HG02970 (cell line): ENCODE measurements around the gene TBC1D22B.
"Not testable (repeated sequence)": the region's sequence is repeated elsewhere in the genome, so short reads cannot be mapped to it uniquely, and the experiment has no call there.

Source experiments
- ATAC-seq: cut with Tn5 transposase; IDR thresholded peaks from one replicate; pipeline ENCODE4 v1.9.1; 2021; ENCODE audit warnings: mild to moderate bottlenecking, moderate library complexity, moderate number of reproducible peaks; ENCODE audit not compliant: unreplicated experiment, low FRiP score

TBC1D22B gene

GRCh38 chr6:37317312-37318038 lies 59.9 kb downstream of the TBC1D22B start:
- no peak for ATAC-seq

GRCh38 chr6:37319156-37319555 lies 61.6 kb downstream of the TBC1D22B start:
- ATAC-seq = no peak

- no peak for ATAC-seq
Observed at GRCh38 chr6:37319856-37320480, 62.4 kb downstream of the TBC1D22B start.

- no peak for ATAC-seq
Observed at GRCh38 chr6:37320646-37321045, 63.1 kb downstream of the TBC1D22B start.

- ATAC-seq = no peak
Observed at GRCh38 chr6:37321101-37321500, 63.5 kb downstream of the TBC1D22B start.

GRCh38 chr6:37321516-37322415 lies 64.2 kb downstream of the TBC1D22B start:
- ATAC-seq = no peak

GRCh38 chr6:37323580-37323979 lies 66.0 kb downstream of the TBC1D22B start:
- no peak for ATAC-seq

- ATAC-seq = no peak
Observed at GRCh38 chr6:37324131-37325033, 66.8 kb downstream of the TBC1D22B start.

GRCh38 chr6:37330345-37330744 lies 72.8 kb downstream of the TBC1D22B start:
- ATAC-seq = not testable (repeated sequence)

- ATAC-seq = no peak
Observed at GRCh38 chr6:37331047-37331446, 73.5 kb downstream of the TBC1D22B start.

GRCh38 chr6:37332894-37333293 lies 75.3 kb downstream of the TBC1D22B start:
- ATAC-seq = no peak

GRCh38 chr6:37334047-37334446 lies 76.5 kb downstream of the TBC1D22B start:
- no peak for ATAC-seq

- not testable (repeated sequence) for ATAC-seq
Observed at GRCh38 chr6:37338317-37338716, 80.7 kb downstream of the TBC1D22B start.

GRCh38 chr6:37338745-37339255 lies 81.2 kb downstream of the TBC1D22B start:
- no peak for ATAC-seq

GRCh38 chr6:37339741-37340638 lies 82.4 kb downstream of the TBC1D22B start:
- no peak for ATAC-seq

GRCh38 chr6:37340639-37340943 lies 83.0 kb downstream of the TBC1D22B start:
- ATAC-seq = no peak

GRCh38 chr6:37343248-37343647 lies 85.7 kb downstream of the TBC1D22B start:
- no peak for ATAC-seq

- no peak for ATAC-seq
Observed at GRCh38 chr6:37344308-37344707, 86.7 kb downstream of the TBC1D22B start.

GRCh38 chr6:37345804-37346203 lies 88.2 kb downstream of the TBC1D22B start:
- not testable (repeated sequence) for ATAC-seq
